Glomerular visceral epithelial cell (primary cell): Measurements from ENCODE around the gene IFT81.
"Not testable (repeated sequence)": the region's sequence is repeated elsewhere in the genome, so short reads cannot be mapped to it uniquely, and the experiment has no call there.

Experiments
- DNase-seq: peaks from one replicate; pipeline ENCODE4 v3.0.0-alpha.2; 2016; ENCODE audit errors: extremely low spot score

The IFT81 gene, protein sequence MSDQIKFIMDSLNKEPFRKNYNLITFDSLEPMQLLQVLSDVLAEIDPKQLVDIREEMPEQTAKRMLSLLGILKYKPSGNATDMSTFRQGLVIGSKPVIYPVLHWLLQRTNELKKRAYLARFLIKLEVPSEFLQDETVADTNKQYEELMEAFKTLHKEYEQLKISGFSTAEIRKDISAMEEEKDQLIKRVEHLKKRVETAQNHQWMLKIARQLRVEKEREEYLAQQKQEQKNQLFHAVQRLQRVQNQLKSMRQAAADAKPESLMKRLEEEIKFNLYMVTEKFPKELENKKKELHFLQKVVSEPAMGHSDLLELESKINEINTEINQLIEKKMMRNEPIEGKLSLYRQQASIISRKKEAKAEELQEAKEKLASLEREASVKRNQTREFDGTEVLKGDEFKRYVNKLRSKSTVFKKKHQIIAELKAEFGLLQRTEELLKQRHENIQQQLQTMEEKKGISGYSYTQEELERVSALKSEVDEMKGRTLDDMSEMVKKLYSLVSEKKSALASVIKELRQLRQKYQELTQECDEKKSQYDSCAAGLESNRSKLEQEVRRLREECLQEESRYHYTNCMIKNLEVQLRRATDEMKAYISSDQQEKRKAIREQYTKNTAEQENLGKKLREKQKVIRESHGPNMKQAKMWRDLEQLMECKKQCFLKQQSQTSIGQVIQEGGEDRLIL

DNA sequence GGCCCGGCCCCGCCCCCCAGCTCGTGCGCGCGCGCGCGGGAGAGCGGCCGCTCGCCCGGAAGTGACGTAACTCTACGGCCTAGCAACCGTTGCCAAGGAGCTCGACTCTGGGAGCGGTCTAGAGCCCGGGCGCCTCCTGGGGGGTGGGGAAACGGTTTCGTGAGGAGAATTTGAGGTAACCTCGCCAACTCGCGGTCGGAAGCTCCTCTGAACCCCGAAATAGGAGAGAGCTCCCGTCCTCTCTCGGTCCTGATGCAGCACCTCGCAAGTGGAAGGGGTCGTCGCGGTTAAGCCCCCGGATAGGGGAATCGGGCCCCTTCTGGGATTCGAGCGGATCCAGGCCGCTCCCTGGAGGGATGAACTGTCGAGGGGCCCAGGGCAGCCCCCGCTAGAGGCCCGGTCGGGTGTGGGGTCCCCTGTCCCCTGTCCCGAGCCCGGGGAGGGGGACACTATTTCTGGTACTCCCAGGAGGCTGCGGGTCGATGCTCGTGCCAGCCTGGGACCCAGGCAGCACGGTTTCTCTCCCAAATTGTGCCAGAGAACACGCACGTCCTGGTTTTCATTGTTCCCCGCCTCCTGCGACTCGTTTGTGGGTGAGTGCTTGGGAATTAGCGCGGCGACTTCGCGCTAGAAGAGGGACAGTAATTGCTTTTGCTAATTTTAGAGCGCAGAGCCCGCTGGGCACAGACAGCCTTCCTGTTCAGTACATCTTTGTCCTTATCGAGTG is at the start of gene IFT81:
TSS of gene IFT81 (plus strand) at position 89 of the 727 bp plus-strand sequence. CDS start 3,024 bp downstream, outside the sequence.
- DNase-seq: peak; percentile 94

- DNase-seq: no peak
Measured at GRCh38 chr12:110075880-110076279, 48.3 kb upstream of the IFT81 start.

DNA sequence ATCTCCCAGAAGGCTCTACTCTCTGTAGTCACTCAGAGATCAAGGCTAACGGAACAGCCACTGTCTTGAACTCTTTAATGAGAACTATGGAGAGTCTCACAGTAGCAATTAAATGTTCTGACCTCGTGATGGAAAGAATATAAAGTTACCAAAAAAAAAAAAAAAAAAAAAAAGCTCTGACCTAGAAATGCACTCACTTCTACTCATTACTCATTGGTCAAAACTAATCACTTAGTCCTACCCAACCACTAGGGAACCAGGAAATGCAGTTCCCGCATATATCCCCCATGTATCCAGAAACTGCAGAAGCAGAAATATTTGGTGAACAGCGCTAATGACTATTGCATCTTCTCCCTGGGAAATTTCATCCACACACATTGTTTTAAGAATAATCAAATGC is 46.4 kb upstream of the IFT81 start:
- no peak for DNase-seq

- DNase-seq: no peak
Measured at GRCh38 chr12:110079477-110080400, 44.4 kb upstream of the IFT81 start.

DNA sequence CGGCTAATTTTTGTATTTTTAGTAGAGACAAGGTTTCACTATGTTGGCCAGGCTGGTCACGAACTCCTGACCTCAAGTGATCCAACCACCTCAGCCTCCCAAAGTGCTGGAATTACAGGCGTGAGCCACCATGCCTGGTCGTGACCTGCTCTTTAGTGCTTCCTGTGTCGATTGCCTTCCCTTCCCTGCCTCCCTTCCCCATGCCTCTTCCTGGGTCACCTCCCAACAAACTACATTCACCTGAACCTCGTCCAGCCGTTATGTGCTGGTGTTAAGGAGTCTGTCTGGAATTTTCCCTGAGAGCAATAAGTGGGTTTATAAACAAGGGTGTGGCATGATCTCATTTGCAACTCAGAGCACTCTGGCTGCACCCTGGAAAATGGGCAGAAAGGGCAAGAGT is 43.7 kb upstream of the IFT81 start:
- no peak for DNase-seq

DNA sequence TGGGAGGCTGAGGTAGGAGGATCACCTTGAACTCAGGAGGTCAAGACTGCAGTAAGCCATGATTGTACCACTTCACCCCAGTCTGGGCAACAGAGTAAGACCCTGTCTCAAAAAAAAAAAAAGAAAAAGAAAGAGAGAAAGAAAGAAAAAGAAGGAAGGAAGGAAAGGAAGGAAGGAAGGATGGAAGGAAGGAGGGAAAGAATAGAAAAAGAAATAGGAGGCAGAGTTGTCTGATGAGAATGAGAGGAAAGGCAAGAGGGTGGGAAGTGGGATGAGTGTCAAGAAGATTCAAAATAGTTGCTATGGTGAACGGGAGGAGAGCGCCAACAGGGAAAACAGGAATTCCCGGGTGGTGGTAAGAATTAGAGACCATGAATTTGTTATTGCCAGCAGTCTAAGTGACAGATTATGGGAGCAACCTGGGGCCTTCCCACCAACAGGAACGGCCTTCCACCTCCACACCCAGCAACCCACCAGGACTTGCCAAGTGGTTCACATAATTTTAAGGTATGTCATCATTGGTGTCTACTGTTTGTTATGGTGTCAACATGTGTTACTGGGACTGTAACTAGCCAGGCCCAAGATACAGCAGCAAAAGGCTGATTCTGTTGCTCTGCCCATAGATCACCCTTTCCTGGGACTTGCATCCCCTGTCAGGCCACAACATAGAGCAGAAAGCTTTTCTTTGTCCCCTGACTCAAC is 39.7 kb upstream of the IFT81 start:
- no peak for DNase-seq

DNA sequence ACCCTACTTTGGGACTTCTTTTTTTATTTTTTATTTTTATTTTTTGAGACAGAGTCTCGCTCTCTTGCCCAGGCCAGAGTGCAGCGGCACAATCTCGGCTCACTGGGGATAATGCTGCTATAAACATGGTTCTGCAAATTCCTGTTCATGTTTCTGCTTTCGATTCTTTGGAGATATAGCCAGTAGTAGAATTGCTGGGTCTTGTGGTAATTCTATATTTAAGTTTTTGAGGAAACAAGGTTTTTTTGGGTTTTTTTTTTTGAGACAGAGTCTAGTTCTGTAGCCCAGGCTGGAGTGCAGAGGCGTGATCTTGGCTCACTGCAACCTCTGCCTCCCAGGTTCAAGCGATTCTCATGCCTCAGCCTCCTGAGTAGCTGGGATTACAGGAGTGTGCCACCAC is 35.9 kb upstream of the IFT81 start:
- not testable (repeated sequence) for DNase-seq

DNA sequence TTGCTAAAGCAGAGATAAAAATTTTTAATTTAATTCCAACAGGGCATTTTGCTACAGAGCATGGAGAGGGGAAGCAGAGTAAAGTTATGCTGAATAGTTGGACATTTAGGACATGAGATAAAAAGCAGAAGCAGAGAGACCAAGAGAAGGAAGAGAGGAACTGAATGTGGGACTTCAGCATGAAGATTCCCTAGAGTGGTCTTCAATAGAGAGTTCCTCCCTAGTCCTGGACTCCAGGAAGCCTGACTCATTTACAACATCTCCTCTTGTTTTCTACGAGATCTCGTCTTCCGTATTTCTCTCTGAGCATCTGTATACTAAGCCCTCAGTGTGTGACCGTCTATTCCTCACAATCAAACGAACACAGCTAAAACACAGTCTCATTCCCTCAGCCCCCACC is 35.2 kb upstream of the IFT81 start:
- no peak for DNase-seq

GRCh38 chr12:110090266-110091135 is 33.7 kb upstream of the IFT81 start:
- no peak for DNase-seq

DNA sequence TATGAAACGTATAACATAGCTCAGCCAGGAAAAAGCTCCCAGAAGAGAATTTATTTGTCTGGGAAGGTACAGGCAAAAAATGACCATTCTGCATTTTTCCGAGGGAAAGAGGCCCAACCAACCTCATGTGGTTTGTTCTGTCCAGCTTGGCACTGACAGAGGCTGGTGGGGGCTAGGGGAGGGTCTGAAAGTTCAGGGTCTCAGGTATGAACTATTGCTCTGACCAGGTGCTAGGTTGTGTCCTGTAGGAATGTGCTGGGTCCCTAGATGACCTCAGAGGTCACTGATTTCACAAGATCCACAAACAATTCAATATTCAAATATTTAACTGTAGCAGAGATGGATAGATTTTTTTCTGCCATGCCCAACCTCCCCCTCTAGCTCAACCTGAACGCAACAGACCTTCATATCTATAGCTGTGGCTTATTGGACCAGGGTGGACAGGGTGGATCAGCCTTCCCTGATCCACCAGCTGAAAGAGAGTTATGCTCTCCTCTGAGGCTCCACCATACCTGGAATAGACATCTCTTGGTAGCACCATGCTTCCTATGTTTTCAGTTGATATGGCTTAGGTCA is 32.9 kb upstream of the IFT81 start:
- DNase-seq: no peak

GRCh38 chr12:110093631-110094311 is 30.4 kb upstream of the IFT81 start:
- no peak for DNase-seq

- DNase-seq: peak; percentile 71
Measured at GRCh38 chr12:110100315-110100970, 23.7 kb upstream of the IFT81 start.

DNA sequence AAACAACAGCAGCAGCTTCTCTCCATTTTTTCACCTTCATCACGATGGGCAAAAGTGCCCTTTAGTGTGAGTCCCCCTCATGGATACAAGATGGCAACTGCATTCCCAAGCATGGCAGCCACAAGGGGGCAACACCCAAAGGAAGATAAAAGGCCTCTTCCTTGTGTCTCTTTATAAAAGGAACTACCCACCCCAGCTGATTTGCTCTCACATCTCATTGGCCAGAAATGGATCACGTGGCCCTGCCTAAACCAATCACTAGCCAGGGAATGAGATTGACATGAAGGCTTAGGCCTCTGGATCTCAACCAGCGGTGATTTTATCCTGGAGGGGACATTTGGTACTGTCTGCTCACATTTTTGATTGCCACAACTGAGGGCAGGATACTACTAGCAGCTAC is 21.9 kb upstream of the IFT81 start:
- peak; percentile 78 for DNase-seq

DNA sequence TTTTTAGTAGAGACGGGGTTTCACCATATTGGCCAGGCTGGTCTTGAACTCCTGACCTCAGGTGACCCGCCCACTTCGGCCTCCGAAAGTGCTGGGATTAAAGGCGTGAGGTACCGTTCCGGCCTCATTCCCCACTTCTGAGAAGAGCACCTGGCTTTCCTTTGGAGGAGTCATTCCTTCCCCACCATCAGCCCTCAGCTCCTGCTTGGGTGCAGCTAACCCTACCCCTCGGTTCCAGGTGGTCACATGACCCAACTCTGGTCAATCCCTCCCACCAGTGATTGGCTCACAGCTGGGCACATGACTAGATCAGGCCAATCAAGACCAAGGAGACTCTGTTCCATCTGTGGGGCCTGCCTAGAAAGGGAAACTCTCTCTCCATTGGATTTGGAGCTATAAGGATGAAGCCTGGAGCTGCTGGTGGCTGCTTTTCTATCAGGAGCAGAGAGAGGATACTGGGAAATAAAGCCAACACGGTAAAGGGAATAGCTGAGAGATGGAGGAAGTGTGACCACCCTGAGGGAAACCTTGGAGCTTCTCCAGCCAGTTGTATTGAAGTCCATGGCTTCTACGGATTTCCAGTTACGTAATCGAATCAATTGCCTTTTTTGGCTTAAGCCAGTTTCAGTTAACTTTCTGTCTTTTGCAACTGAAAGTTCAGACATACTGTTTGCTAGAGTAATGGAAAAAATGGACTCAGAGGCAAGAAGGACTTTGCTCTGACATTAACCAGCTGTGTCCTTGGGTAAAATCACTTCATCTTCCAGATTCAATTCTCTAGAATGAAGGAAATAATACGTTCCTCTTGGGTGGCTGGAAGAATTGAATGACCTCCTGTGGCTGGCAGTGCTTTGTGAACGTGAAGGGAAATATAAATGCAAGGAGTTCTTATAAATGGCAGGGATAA is 19.7 kb upstream of the IFT81 start:
- DNase-seq: no peak

DNA sequence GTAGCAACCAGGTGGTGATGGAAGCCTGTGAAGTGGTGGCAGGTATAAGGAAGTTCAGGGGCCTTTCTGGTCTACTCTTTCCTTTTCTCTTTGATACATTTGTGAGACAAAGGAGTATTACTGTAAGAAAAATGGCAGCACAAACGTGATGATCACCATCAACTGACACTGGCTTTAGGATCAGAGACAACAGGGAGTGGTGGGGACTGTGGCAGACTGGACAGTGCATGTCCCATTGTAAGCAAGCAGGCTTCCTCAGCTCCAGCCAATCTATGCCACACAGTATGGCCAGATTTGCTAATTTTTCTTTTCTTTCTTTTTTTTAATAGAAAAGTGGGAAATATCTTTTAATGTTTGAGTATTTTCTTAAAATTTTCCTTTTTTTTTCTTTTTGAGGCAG is 19.0 kb upstream of the IFT81 start:
- DNase-seq: no peak

GRCh38 chr12:110105986-110106385 is 18.2 kb upstream of the IFT81 start:
- DNase-seq: no peak
